Liver (tissue), 2 donors: ENCODE measurements around the gene LRRC8B.
"Not testable (repeated sequence)": the region's sequence is repeated elsewhere in the genome, so short reads cannot be mapped to it uniquely, and the experiment has no call there.

Source experiments
- TF ChIP-seq, protein P1 (sequence below): fragments of 150-350 bp; IDR thresholded peaks from 2 replicates; pipeline ENCODE4 v1.5.1; 2017; ENCODE audit warnings: improper control_type of control experiment, low read depth, low read length; ENCODE audit not compliant: missing input control
- TF ChIP-seq, protein P2 (sequence below): IDR thresholded peaks from 2 replicates; pipeline ENCODE4 v1.6.1; 2016; ENCODE audit warnings: antibody characterized with exemption, mild to moderate bottlenecking
- donor health status: healthy.

DNA sequence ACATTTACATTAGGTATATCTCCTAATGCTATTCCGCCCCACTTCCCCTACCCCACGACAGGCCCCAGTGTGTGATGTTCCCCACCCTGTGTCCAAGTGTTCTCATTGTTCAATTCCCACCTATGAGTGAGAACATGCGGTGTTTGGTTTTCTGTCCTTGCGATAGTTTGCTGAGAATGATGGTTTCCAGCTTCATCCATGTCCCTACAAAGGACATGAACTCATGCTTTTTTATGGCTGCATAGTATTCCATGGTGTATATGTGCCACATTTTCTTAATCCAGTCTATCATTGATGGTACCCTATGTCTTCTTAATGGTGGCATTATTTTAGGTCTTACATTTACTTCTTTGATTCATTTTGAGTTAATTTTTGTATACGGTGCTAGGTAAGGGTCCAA lies 14.6 kb upstream of the LRRC8B start:
- TF ChIP-seq, protein P1, sequence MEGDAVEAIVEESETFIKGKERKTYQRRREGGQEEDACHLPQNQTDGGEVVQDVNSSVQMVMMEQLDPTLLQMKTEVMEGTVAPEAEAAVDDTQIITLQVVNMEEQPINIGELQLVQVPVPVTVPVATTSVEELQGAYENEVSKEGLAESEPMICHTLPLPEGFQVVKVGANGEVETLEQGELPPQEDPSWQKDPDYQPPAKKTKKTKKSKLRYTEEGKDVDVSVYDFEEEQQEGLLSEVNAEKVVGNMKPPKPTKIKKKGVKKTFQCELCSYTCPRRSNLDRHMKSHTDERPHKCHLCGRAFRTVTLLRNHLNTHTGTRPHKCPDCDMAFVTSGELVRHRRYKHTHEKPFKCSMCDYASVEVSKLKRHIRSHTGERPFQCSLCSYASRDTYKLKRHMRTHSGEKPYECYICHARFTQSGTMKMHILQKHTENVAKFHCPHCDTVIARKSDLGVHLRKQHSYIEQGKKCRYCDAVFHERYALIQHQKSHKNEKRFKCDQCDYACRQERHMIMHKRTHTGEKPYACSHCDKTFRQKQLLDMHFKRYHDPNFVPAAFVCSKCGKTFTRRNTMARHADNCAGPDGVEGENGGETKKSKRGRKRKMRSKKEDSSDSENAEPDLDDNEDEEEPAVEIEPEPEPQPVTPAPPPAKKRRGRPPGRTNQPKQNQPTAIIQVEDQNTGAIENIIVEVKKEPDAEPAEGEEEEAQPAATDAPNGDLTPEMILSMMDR: not testable (repeated sequence)
- TF ChIP-seq, protein P2, sequence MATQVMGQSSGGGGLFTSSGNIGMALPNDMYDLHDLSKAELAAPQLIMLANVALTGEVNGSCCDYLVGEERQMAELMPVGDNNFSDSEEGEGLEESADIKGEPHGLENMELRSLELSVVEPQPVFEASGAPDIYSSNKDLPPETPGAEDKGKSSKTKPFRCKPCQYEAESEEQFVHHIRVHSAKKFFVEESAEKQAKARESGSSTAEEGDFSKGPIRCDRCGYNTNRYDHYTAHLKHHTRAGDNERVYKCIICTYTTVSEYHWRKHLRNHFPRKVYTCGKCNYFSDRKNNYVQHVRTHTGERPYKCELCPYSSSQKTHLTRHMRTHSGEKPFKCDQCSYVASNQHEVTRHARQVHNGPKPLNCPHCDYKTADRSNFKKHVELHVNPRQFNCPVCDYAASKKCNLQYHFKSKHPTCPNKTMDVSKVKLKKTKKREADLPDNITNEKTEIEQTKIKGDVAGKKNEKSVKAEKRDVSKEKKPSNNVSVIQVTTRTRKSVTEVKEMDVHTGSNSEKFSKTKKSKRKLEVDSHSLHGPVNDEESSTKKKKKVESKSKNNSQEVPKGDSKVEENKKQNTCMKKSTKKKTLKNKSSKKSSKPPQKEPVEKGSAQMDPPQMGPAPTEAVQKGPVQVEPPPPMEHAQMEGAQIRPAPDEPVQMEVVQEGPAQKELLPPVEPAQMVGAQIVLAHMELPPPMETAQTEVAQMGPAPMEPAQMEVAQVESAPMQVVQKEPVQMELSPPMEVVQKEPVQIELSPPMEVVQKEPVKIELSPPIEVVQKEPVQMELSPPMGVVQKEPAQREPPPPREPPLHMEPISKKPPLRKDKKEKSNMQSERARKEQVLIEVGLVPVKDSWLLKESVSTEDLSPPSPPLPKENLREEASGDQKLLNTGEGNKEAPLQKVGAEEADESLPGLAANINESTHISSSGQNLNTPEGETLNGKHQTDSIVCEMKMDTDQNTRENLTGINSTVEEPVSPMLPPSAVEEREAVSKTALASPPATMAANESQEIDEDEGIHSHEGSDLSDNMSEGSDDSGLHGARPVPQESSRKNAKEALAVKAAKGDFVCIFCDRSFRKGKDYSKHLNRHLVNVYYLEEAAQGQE: not testable (repeated sequence)
